Inflammatory macrophage treated with lipopolysaccharide for 1 hour (primary cell): ENCODE results near the gene RASD2.

ENCODE experiments used
- DNase-seq, 2 donors: peaks; one replicate each; pipeline ENCODE4 v3.0.0-alpha.2; 2020 to 2022

RASD2 gene

GRCh38 chr22:35519306-35520000 lies 21.2 kb upstream of the RASD2 start:
- no peak for DNase-seq

DNA sequence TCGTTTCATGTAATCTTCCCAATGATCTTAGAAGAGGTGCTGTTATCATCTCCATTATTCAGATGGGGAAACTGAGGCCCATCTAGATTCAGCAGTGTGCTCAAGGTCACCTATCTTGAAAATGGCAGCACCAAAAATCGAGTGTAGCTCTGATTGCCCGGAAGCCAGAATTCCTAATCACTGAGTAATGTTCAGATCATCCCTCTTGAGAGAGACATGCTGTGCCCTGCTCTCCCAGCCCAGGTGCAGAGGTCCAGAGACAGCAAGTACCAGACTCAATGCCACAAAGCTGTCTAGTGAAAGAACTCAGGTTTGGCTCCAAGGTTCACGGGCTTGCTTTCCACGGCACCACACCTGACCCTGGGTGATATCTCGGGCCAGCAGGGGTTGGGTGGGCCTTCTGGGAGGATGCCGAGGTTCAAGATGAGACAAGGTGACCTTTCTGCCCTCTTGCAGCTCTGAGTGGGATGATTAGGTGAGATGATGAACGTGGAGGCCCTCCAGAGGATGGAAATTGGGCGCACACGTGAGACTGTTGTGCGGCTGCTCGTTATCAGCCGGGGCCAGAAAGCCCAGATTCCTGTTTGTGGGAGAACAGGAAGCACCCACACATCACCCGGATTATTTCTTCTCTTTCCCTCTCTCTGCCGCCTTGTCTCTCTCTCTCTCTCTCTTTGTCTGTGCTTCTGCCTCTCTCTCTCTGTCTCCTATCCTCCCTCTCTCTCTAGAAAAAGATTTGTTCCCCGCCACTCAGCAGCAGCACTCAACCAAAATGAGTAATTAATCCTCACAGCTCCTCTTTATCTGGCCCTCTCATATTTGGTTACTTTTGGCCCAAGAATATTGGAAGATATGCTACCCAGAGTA lies 19.0 kb upstream of the RASD2 start:
- DNase-seq: no peak

- DNase-seq: no peak
Measured at GRCh38 chr22:35522225-35523149, 18.1 kb upstream of the RASD2 start.

DNA sequence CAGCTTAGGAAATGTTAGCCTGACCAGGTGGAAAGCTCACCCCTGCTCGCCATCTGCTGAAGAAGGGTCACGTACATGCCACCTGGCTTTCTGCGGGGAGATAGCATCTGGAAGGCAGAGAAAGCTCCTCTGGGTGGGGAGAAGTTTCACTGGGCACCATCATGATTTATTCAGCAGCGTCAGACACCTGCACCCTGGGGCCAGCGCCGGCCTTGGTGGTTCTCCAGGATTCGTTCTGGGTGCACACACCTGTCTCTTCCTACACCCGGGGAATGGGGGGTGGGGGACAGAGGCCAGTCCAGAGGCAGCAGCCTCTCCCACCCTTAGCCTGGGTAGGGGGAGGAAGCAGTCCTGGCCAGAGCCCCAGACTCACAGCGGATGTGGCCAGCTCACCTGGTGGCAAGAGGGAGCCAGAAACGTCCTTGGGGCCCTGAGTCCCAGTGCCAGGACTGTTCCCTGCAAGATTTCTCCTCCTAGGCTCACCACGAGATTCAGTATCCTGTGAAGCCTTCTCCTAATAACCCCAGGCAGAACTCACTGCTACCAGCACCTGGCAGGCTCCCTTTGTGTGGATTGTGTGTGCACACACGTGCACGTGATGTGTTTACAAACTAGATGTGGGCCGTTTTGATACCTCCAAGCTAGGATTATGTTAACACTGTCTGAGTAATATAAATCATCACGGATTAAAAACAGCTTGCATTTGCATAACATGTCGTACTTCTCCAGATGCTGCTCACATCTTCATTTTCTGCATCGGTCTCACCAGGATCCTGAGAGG lies 17.3 kb upstream of the RASD2 start:
- no peak for DNase-seq

GRCh38 chr22:35524966-35525686 lies 15.5 kb upstream of the RASD2 start:
- no peak for DNase-seq

DNA sequence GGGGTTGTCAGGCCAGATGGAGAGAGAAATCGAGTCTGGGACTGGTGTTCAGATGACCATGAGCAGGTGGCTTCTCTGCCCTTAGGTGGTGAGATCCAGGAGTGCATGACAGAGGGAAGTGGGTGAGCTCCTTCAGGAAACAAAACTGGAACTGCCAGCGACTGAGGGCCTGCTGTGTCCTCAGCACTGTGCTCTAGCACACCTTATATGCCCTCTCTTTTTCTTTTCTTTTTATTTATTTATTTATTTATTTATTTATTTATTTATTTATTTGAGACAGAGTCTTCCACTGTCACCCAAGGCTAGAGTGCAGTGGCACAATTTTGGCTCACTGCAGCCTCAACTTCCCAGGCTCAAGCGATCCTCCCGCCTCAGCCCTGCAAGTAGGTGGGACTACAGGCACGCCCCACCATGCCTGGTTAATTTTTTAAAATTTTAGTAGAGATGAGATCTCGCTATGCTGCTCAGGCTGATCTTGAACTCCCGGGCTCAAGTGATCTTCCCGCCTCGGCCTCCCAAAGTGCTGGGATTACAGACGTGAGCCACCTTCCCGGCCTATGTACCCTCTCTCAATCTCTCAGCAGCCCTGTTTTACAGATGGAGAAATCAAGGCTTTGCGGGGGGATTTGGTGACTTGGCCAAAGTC lies 14.8 kb upstream of the RASD2 start:
- DNase-seq: no peak

DNA sequence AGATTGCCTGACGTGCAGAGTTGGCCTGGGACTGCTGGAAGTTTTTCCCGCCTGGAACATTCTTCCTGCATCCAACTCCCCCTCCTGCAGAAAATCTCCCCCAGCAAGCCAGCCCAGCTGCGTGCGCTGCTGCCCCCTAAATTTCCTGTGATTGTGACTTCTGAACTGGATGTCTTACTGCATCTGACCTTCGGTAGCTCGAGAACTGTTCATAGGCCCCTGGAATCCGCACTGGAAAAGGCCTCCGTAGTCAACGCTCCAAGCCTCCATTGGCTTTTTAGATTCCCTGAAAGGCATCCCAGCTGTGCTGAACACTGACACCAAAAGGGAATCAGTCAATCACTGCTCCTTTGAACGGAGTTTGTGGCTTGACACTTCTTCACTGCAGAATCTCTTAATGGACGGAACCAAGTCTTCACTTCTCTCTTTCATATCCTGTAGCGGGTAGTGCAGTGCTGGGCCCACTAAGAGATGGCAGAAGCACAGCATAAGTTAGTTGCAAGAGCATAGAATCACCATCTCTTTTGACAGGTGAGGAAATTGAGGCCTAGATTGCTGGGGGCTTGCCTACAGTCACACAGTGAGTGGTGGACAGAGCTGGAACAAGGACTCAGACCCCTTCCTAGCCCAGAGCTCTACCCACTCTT lies 14.2 kb upstream of the RASD2 start:
- DNase-seq: no peak

GRCh38 chr22:35528927-35529326 lies 11.7 kb upstream of the RASD2 start:
- DNase-seq: no peak

GRCh38 chr22:35530700-35531099 lies 9.9 kb upstream of the RASD2 start:
- no peak for DNase-seq

DNA sequence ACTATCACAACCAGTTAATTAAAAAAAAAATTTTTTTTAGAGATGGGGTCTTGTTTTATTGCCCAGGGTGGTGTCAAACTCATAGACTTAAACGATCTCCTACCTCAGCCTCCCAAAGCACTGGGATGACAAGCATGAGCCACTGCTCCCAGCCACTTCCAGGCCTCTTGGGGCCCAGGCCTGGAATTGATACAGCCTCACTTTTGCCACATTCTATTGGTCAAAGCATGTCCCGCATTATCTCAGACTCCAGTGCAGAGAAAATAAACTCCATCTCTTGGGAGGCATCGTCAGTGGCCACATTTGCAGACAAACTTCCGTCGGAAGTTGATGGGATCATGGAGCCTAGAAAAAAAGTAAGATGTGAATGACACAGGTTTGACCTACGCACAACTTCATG lies 9.4 kb upstream of the RASD2 start:
- no peak for DNase-seq

GRCh38 chr22:35531676-35532075 lies 9.0 kb upstream of the RASD2 start:
- no peak for DNase-seq

- DNase-seq: no peak
Measured at GRCh38 chr22:35533365-35534029, 7.1 kb upstream of the RASD2 start.

- DNase-seq: no peak
Measured at GRCh38 chr22:35534091-35534490, 6.5 kb upstream of the RASD2 start.

DNA sequence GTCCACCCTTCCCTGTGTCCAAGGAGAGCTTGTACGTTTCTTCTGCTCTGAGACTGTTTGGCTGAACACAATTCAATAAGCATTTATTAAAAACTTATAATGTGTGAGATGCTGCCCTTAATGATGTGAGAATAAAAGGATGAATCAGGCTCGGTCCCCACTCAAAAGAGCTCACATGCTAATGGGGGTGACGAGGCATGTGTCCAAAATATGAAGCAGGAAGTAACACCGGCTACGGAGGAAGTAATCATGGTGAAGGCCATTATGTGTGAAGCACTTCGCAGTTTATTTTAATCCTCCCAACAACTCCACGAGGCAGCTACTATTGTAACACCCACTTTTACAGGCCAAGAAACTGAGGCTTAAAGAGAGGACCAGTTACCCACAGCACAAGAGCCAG lies 3.4 kb upstream of the RASD2 start:
- DNase-seq: no peak

GRCh38 chr22:35538801-35539321 lies 1.8 kb upstream of the RASD2 start:
- peak in 1 of 2 donors; percentile 40 for DNase-seq

- no peak for DNase-seq
Measured at GRCh38 chr22:35539487-35539886, 1.1 kb upstream of the RASD2 start.

- peak; percentile 17 to 37 for DNase-seq
Measured at GRCh38 chr22:35539910-35540594, 579 bp upstream of the RASD2 start.

DNA sequence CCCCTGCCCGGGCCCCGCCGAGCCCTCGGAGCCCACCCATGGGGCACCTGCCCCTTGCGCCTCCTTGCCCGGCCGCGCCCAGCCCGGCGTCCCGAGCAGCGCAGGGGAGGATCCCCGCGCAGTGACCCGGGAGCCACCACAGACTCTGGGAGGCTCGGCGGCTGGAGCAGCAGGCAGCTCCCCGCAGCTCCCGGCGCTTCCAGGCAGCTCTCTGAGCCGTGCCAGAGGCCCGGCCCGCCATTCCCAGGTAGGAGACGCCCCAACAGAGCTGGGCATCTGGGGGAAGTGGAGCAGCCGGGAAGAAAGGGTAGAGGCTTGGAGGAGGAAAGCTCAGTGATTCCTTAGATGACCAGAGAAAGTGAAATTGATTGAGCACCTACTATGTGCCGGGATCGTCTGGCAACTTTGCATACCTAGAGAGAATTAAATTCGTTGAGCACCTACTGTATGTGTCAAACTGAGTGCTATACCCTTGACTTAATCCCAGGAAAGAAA lies 670 bp downstream of the RASD2 start:
- DNase-seq: no peak
